ENCODE measurements around the gene APIP. TPM values are rescaled to one million over a fixed set of nuclear protein-coding genes. Genes with fewer than 3 reads are reported as not detected.

The APIP gene
- total RNA-seq, 2 donors from 2014 or later = 23.9 to 33.1 TPM

DNA sequence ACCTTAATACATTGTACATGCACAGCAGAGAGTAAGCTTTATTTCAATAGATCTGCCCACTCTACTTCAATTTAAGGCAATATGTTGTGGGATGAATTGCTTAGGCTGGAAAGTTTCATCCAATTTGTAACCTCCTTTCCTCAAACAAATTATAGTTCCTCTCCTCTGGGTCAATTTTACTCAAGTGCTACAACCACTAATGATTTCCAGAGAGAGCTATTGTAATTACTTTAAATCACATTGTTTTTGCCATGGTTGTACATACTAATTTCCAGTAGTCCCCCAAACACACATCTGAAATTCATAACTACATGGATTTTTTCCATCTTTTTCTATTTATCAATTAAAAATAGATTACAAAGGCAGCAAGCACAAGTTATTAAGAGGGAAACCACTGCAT is 72.9 kb downstream of the APIP start:
- intact Hi-C loops (cut with DNase I) = no loop called here
- Histone ChIP-seq H3K4me3 (no peak overlapping the region), H3K27ac (no peak overlapping the region), H3K36me3 (no peaks in the 10 kb centered on the region), H3K9me3 (no peaks in the 10 kb centered on the region), H3K27me3 (replicated peaks; ENCODE audit: insufficient read depth) (no peaks in the 10 kb centered on the region), H3K4me1 (replicated peaks) (no peaks in the 10 kb centered on the region)
- TF ChIP-seq POLR2AphosphoS5 (IDR thresholded peaks at IDR 0.05) (no peak), POLR2A (IDR thresholded peaks at IDR 0.05) (no peak)
- TF ChIP-seq, protein P1, sequence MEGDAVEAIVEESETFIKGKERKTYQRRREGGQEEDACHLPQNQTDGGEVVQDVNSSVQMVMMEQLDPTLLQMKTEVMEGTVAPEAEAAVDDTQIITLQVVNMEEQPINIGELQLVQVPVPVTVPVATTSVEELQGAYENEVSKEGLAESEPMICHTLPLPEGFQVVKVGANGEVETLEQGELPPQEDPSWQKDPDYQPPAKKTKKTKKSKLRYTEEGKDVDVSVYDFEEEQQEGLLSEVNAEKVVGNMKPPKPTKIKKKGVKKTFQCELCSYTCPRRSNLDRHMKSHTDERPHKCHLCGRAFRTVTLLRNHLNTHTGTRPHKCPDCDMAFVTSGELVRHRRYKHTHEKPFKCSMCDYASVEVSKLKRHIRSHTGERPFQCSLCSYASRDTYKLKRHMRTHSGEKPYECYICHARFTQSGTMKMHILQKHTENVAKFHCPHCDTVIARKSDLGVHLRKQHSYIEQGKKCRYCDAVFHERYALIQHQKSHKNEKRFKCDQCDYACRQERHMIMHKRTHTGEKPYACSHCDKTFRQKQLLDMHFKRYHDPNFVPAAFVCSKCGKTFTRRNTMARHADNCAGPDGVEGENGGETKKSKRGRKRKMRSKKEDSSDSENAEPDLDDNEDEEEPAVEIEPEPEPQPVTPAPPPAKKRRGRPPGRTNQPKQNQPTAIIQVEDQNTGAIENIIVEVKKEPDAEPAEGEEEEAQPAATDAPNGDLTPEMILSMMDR (IDR thresholded peaks at IDR 0.05) = no peak
- no peak for DNase-seq (ENCODE audit: low spot score)

DNA sequence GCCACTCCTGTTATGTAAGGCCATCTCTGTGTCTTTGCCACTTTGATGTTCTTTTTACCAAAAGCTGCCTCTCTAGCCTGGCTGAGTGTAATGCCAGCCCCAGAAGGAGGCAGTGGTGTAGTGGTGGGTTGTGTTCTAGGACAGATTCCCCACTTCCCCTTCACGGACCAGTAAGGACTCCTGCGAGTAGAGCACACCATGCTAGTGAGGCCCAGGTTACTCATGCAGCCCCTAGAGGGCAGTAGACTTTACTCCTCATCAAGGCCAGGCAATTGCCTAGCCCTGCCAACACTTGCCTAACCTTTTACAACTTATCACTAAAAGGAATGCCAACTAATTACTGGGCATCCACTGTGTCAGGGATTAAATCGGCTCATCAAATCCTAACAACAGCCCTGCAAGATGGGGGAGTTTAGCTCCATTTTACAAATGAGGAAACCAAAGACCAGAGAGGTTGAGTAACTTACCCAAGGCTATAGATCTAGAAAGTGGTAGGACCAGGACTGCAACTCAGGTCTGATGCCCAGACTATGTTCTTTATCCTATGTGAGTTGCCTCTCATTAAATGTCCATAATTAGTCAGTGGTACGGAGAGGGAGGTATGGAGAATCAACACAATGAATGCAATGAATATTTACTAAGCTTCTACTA is 75.3 kb downstream of the APIP start:
- Histone ChIP-seq H3K9me3 (no peaks in the 10 kb centered on the region), H3K27ac (no peak overlapping the region), H3K4me3 (no peak overlapping the region), H3K4me1 (replicated peaks) (no peaks in the 10 kb centered on the region), H3K36me3 (no peaks in the 10 kb centered on the region), H3K27me3 (replicated peaks; ENCODE audit: insufficient read depth) (no peaks in the 10 kb centered on the region)
- no peak for DNase-seq (ENCODE audit: low spot score)
- intact Hi-C loops (cut with DNase I) = no loop called here
- 52% methylated on average over 4 of the region's 4 CpGs for WGBS
- TF ChIP-seq POLR2A (IDR thresholded peaks at IDR 0.05) = no peak
- TF ChIP-seq, protein P1 (IDR thresholded peaks at IDR 0.05) = peak in 2 of 4 experiments; percentile 9

DNA sequence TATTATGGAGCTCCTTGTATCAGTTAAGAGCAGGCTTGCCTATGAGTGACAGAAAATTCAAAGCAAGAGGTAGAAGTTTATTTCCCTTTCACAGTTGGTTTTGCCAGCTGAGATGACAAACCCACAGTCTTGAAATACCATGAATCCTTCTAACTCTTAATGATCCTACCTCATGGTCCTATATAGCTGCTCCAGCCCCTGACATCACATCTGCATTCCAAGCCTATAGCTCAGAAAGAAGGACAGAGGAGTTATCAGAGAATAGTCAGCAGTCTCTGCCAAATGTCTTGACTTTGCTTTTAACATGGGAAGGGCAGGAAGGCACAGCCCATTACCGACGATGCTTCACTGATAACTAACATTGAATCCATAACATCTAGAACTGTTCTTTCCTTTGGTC is 76.2 kb downstream of the APIP start:
- Histone ChIP-seq H3K27me3 (replicated peaks; ENCODE audit: insufficient read depth) (no peaks in the 10 kb centered on the region), H3K36me3 (no peaks in the 10 kb centered on the region), H3K27ac (no peak overlapping the region), H3K4me3 (no peak overlapping the region), H3K9me3 (no peaks in the 10 kb centered on the region), H3K4me1 (replicated peaks) (no peaks in the 10 kb centered on the region)
- TF ChIP-seq, protein P1 (IDR thresholded peaks at IDR 0.05) = no peak
- TF ChIP-seq POLR2AphosphoS5 (IDR thresholded peaks at IDR 0.05) (no peak), POLR2A (IDR thresholded peaks at IDR 0.05) (no peak)
- 91% methylated on average over 2 of the region's 2 CpGs for WGBS
- intact Hi-C loops (cut with DNase I) = no loop called here
- no peak for DNase-seq (ENCODE audit: low spot score)

DNA sequence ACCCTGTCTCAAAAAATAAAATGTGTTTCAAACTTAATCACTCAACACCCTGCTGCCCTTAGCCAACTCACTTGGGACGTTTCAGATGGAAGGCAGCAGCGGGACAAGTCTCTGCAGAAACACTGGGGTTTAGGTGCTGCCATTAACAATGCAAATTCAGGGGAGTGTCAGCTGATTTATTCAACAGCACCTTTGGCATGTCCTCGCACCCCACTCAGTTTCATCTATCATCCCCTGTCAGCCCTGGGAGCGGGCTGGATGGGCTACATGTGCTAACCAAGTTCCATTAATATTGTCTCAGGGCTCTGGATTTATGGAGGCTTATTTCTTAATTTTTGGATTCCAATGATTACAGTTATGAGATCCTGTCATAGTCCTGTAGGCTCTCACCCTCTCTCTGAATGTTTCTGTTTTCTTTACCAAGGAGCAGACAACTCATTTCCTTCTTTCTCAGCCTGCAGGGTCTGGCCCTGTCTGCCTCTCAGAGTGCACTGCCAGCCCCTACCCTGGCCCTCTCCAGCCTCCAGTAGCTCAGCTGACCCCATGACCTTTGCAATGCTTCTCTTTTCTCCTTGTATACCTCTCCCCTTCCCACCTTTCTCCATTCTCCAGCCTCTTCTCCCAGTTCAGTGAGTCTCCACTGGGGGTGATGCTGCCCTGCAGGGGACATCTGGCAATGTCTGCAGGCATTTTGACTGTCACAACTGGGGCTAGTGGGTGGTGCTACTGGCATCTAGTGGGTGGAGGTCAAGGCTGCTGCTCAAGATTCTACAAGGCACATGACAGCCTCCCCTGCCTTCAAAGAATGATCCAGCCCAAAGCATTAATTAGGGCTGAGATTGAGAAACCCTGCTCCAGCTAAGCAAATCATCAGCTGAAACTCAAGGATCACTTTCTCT is 79.0 kb downstream of the APIP start:
- Histone ChIP-seq H3K9me3 (no peaks in the 10 kb centered on the region), H3K4me1 (replicated peaks) (no peaks in the 10 kb centered on the region), H3K27ac (no peak overlapping the region), H3K27me3 (replicated peaks; ENCODE audit: insufficient read depth) (no peaks in the 10 kb centered on the region), H3K36me3 (no peaks in the 10 kb centered on the region), H3K4me3 (no peak overlapping the region)
- intact Hi-C loops (cut with DNase I) = no loop called here
- no peak for TF ChIP-seq POLR2A (IDR thresholded peaks at IDR 0.05)
- TF ChIP-seq, protein P1 (IDR thresholded peaks at IDR 0.05) = no peak
- no peak for TF ChIP-seq POLR2AphosphoS5 (IDR thresholded peaks at IDR 0.05)
- DNase-seq (ENCODE audit: low spot score) = no peak
- WGBS = 56% methylated on average over 4 of the region's 4 CpGs
